Prostate gland (tissue), 2 donors: ENCODE data around the gene TNRC6C. TPM values are rescaled to one million over a fixed set of nuclear protein-coding genes. Genes with fewer than 3 reads are reported as not detected.
A peak's percentile ranks its signal among the peaks of the same experiment; 100 is the strongest.

Experiments used
- DNase-seq: peaks from one replicate; pipeline ENCODE4 v3.0.0-alpha.2; 2019; ENCODE audit warnings: low spot score
- H3K27ac ChIP-seq, 2 donors: fragments of 200-600 bp; sonication (generic); 2 replicates each; pipeline ENCODE4 v1.5.1; 2017 to 2019
- H3K27me3 ChIP-seq: fragments of 200-600 bp; sonication (generic); replicated peaks from 2 replicates; pipeline ENCODE4 v1.5.1; 2019; ENCODE audit not compliant: insufficient read depth
- H3K36me3 ChIP-seq, 2 donors: fragments of 200-600 bp; sonication (generic); 1 replicate in 1 of 2; 2 replicates in 1 of 2; pipeline versions ENCODE4 v1.5.1 to v1.8.1; 2017 to 2019
- H3K4me1 ChIP-seq: fragments of 200-600 bp; sonication (generic); replicated peaks from 2 replicates; pipeline ENCODE4 v1.5.1; 2019
- H3K4me3 ChIP-seq, 2 donors: fragments of 200-600 bp; sonication (generic); 2 replicates each; pipeline ENCODE4 v1.5.1; 2017 to 2019
- H3K9me3 ChIP-seq: fragments of 200-600 bp; sonication (generic); 2 replicates; pipeline ENCODE4 v1.5.1; 2017
- POLR2A ChIP-seq: fragments of 450-650 bp; IDR thresholded peaks from one replicate; pipeline ENCODE4 v1.6.1; 2016; ENCODE audit warnings: antibody characterized with exemption, mild to moderate bottlenecking
- POLR2AphosphoS5 ChIP-seq: sonication (generic); formaldehyde crosslinking; IDR thresholded peaks from one replicate; pipeline ENCODE4 v1.6.1; 2017; ENCODE audit warnings: antibody characterized with exemption
- WGBS: methylation state at CpG from one replicate; pipeline ENCODE4 v1.1.5; 2018; 5-methylcytosine and 5-hydroxymethylcytosine counted together
- intact Hi-C: fragments of 100-400 bp; cut with DNase I; formaldehyde crosslinking; loops from one replicate; pipeline ENCODE4 v1.14.2; 2022
- total RNA-seq, 2 donors: library from RNA; depleted of rRNA; stranded (reverse); fragments of >200 nt; gene quantifications; one replicate each; pipeline ENCODE4 v1.1.0, GENCODE V29; 2016
- TF ChIP-seq, protein P1 (sequence below), 4 experiments: fragments of 200-600 bp in 2 of 4; fragments of 450-650 bp in 2 of 4; sonication (generic) in 2 of 4; IDR thresholded peaks; 1 replicate in 3 of 4; 2 replicates in 1 of 4; pipeline ENCODE4 v1.5.1; 2016 to 2019; ENCODE audit warnings: antibody characterized with exemption in 4 of 4, mild to moderate bottlenecking in 2 of 4, moderate library complexity in 2 of 4

Gene TNRC6C
- total RNA-seq, 2 donors from 2014 or later = 15.5 to 29.7 TPM

DNA sequence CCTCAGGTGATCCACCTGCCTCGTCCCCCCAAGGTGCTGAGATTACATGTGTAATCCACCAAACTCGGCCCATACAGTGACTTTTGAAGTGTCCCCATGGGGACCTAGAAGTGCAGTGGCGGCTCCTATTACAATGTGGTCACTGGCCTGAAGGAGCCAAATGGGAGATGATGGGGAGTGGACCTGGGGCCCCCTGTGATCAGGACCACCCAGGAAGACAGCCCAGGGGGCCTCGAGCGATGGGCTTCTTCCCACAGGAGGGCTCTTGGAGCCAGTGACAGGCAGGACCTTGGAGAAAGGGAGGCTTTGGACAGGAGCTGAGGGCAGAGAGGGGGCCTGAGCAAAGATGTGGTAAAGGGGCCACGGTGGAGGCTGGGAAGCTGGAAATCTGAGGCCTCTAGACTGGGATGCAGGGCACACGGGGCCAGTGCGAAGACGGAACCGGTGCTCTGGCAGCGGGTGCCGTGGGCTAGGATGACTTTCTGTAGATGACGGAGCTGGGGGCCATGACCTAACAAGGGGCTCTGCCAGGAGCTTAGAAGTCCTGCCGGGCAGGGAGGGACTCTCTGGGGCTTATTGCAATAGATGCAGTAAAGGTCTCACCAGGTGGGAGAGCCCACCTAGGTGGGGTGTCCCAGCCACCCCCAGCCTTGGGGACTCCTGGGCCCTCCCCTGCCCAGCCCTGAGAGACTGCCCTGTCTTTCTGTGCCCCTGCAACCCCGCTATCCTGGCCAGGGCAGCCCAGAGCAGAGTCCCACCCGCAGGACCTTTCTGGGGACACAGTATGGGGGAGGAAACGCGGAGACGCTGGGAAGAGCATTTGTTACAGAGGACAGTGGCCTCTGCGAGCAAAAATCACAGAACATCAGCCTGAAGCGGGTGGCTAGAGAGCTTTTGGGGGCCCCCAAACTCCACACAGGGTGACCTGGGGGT is 185.0 kb downstream of the TNRC6C start:
- Histone ChIP-seq H3K36me3 (no peaks in the 10 kb centered on the region), H3K4me3 (no peak overlapping the region), H3K4me1 (no peaks in the 10 kb centered on the region), H3K27me3 (no peaks in the 10 kb centered on the region), H3K9me3 (no peaks in the 10 kb centered on the region), H3K27ac (no peak overlapping the region)
- WGBS = 93% methylated on average over 21 of the region's 21 CpGs
- intact Hi-C loops = no loop called here
- TF ChIP-seq, protein P1, sequence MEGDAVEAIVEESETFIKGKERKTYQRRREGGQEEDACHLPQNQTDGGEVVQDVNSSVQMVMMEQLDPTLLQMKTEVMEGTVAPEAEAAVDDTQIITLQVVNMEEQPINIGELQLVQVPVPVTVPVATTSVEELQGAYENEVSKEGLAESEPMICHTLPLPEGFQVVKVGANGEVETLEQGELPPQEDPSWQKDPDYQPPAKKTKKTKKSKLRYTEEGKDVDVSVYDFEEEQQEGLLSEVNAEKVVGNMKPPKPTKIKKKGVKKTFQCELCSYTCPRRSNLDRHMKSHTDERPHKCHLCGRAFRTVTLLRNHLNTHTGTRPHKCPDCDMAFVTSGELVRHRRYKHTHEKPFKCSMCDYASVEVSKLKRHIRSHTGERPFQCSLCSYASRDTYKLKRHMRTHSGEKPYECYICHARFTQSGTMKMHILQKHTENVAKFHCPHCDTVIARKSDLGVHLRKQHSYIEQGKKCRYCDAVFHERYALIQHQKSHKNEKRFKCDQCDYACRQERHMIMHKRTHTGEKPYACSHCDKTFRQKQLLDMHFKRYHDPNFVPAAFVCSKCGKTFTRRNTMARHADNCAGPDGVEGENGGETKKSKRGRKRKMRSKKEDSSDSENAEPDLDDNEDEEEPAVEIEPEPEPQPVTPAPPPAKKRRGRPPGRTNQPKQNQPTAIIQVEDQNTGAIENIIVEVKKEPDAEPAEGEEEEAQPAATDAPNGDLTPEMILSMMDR (IDR thresholded peaks at IDR 0.05) = no peak
- no peak for TF ChIP-seq POLR2A
- no peak for TF ChIP-seq POLR2AphosphoS5
- no peak for DNase-seq

DNA sequence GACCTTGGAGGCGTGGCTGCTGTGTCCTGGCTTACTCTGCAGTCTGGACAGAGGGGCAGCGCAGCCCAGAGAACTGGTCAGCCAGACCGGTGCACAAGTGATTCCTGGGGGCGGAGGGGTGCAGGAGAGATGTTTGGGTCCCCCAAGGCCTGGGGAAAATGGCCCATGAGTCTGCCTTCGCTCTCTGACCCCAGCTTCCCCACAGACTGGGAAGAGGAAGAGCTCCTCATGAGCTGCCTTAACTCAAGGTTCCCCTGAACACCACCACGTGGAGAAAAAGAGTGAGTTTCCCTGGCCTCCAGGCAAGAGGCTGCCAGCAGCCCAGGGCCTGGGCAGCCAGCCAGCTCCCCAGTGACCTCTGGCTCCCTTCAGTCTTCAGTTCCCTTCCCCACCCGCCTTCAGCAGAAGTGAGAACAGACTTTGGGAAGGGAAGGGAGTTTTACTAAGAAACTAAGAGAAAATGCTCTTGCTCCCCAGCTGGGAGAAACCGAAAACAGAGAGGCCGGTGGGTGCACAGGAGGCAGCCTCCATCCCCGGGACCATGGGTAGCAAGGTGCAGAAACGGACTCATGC is 185.7 kb downstream of the TNRC6C start:
- H3K27me3 ChIP-seq = no peaks in the 10 kb centered on the region
- intact Hi-C loops = no loop called here
- peak overlapping the region in 1 of 2 donors; percentile 11 for H3K27ac ChIP-seq
- no peaks in the 10 kb centered on the region for H3K4me1 ChIP-seq
- H3K4me3 ChIP-seq = no peak overlapping the region
- TF ChIP-seq POLR2AphosphoS5 = no peak
- no peak for TF ChIP-seq POLR2A
- TF ChIP-seq, protein P1 (IDR thresholded peaks at IDR 0.05) = no peak
- no peaks in the 10 kb centered on the region for H3K36me3 ChIP-seq
- WGBS = 73% methylated on average over 11 of the region's 11 CpGs
- no peak for DNase-seq
- H3K9me3 ChIP-seq = no peaks in the 10 kb centered on the region

DNA sequence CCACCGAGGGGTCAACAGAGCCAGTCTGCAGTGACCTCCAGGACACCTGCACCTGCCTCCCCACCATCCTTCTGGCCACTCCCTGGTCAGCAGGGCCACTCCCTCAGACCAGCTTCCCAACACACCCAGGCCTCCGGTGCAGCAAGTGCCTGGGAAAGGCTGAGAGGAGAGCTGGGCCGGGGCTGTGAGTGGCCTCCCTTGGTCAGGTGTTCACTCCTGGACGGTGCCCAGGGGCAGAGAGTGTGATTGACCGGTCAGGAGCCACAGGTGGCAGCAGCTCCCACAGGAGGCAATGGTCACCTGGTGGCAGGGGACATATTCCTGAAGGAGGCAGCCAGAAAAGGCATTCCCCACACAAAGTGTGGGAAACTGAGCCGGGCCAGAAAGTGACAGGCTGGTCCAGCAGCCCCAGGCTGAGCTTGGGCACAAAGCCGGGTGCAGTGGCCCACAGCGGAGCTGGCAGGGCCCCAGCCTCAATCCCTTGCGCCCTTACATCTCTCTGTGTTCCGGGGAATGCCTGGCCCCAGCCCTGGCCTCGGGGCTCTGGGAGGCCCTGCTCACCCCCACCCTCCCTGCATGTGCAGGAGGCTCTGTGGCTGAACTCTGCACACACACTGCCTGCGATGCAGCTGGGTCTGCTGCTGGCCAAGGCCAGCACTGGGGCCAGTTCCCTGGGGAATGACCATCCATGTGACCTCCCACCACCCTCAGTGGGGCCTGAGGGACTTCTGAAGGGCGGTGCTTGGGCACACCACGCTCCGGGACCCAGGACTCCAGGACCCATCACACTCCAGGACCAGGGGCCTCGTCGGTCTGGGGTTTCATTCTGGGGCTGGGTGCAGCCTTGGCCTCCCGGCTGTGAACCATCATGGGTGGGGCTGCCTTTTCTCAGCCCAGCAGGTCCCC is 186.5 kb downstream of the TNRC6C start:
- Histone ChIP-seq H3K27me3 (no peaks in the 10 kb centered on the region), H3K27ac (peak overlapping the region in 1 of 2 donors; percentile 11), H3K4me1 (no peaks in the 10 kb centered on the region), H3K4me3 (no peak overlapping the region), H3K36me3 (no peaks in the 10 kb centered on the region), H3K9me3 (no peaks in the 10 kb centered on the region)
- WGBS = 67% methylated on average over 17 of the region's 18 CpGs
- intact Hi-C loops = no loop called here
- DNase-seq = no peak
- TF ChIP-seq, protein P1 (IDR thresholded peaks at IDR 0.05) = no peak
- TF ChIP-seq POLR2AphosphoS5 (no peak), POLR2A (no peak)

DNA sequence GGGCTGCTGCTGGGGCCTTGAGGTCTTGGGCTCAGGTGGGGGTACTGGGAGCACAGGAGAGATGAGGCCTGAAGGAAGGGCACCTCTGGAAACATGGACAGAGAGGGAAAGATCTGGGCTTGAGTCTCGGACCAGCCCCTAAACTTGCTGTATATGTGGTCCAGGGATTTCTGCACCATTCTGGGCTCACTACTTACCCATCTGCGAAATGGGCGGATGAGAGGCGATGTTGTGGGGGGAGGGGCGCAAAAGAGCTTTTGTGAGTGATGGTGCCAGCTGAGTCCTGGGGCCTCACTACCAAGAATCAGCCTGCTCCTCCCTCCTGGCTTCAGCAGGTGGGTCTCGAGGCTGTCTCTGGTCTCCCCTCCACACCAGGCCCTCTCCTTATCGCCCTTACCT is 188.0 kb downstream of the TNRC6C start:
- TF ChIP-seq, protein P1 (IDR thresholded peaks at IDR 0.05) = no peak
- TF ChIP-seq POLR2AphosphoS5 = no peak
- no peak for TF ChIP-seq POLR2A
- Histone ChIP-seq H3K4me3 (no peak overlapping the region), H3K36me3 (no peaks in the 10 kb centered on the region), H3K27ac (no peak overlapping the region), H3K27me3 (no peaks in the 10 kb centered on the region), H3K4me1 (no peaks in the 10 kb centered on the region), H3K9me3 (no peaks in the 10 kb centered on the region)
- no peak for DNase-seq
- WGBS = 95% methylated on average over 7 of the region's 7 CpGs
- intact Hi-C loops = no loop called here
